NCI-H1417 treated with DMSO at 0.1 percent for 48 hours (cell line): ENCODE results near the gene GADD45A.

Experiments
- DNase-seq: peaks from one replicate; lab custom pipeline; 2025; lab: John Stamatoyannopoulos, UW

Gene GADD45A

DNA sequence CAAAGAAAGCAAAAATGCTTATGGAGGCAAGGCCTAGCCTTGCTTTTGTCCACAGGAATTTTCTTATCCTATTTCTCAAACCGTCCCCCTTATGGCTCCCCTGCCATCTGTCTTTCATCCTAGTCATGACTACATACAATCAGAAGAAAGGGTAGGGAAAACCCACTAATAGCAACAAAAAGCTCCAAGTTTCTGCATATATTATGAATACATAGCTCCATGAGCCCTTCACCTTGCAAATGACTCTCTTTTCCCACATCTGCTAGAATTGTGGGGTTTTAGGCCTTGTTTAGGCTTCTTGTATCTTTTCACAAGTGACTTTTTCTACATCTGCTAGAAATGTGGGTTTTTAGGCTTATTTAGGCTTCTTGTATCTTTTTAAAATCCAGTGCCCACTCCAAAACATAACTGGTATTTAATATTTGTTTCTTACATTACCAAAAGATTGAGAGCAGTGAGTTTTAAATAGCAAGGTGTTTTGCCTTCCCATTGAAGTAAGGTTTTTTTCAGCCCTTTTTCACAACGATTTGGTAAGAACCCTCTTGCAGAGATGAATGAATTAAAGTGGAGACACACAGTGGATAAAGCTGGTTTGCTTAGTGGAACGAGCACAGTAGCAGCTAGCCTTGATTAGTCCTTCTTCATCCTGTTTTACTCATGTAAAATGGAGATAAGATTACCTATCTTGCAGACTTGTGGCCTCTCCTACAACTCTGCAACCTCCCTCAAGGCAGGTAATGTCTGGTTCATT lies 4.4 kb downstream of the GADD45A start:
- no peak for DNase-seq

DNA sequence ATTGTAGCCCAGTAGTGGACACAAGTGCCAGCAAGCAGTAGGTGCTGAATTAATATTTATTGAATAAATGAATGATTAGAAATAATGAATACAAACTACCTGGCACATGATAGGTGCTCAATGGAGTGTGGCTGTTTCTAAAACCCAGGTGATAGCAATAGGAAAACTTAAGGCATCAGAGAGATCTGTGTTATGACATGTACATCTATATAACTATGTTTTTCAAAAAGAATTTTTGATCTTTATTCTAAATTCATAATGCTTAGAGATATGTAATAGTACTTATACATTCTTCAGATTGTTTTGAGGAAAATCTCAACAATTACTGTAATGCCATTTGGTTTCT lies 5.0 kb downstream of the GADD45A start:
- DNase-seq = no peak

DNA sequence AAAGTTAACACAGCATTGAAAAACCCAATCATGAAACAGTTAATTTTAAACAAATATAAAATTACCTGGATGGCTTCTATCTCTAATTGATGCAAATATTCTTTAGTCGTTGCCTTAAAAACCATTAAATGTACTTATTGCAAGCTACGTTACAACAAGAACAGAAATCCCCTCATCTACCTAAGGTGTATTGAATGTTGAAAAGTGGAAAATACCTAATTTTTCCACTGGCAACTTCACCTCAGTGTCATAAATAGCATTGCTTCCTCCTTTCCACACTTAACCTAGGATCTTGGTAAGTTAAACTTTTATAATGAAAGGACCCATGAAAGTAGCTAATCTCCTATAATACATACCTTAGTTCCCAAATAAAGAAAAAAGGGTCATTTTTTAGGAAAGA lies 5.4 kb downstream of the GADD45A start:
- DNase-seq = no peak

DNA sequence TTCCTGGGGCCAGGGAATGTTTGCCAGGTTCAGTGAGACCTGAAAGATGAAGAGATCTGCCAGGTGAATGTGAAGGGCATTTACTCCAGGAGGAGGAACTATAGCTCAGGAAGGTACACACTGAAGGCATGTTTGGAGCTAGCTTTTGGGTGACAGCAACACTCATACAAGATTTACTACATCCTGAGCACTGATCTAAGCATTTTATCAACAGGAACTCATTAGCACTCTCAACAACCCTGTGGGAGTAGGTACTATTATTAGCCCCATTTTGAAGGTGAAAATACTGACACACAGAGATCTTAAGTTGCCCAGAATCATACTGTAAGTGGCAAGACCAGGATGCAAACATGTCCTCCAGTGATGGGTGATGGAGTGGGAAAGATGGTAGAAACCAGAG lies 6.7 kb downstream of the GADD45A start:
- no peak for DNase-seq

DNA sequence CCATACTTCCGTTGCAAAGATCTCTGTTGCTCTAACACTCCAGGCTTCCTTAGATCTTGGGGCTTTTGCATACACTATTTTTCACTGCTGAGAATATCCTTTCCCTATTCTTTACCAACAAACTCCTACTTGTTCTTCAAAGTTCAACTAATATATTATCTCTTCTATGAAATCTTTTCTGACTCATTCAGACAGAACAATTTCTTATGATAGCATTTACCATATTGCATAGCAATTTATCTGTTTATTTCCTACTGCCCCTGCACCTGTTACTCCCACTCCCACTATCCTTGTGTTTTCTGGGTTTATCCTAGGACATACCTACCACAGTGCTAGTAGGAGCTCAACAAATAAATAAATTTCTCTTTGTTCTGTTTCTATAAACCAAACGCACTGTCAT lies 11.0 kb downstream of the GADD45A start:
- no peak for DNase-seq

DNA sequence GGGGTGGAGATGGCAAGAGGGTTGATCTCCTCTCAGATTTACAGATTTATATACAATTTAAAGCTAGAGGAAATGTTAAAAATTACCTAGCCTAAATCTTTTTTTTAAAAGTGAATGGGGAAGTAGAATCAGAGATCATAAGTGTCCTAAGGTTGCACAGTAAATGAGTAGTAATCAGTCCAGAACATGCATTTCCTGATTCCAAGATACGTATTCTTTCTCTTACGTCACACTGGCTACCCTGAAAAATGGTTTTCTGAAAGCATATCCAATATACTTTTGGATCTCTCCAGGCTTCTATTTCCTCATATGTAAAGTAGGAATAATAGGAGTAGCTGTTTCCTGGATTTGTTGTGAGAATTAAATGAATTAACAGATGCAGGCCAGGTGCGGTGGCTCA lies 11.7 kb downstream of the GADD45A start:
- no peak for DNase-seq

DNA sequence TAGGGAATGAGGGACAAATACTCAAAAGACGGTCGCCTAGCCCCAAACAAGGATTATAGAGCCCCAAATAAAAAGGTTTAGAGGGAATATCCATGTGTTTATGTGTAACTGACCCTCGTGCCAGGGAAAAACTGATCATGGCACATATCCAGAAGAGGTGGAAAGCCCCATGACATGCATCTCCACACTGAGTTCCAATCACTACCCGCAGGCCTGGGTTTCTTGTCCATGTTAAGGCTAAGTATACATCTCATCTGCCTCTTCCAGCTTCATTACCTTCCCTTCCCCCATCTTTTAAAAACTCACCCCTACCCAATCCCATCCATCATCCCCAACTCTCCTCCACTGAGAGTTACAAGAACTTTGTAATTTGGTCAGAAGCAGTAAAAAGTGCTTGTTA lies 15.2 kb downstream of the GADD45A start:
- DNase-seq = no peak

DNA sequence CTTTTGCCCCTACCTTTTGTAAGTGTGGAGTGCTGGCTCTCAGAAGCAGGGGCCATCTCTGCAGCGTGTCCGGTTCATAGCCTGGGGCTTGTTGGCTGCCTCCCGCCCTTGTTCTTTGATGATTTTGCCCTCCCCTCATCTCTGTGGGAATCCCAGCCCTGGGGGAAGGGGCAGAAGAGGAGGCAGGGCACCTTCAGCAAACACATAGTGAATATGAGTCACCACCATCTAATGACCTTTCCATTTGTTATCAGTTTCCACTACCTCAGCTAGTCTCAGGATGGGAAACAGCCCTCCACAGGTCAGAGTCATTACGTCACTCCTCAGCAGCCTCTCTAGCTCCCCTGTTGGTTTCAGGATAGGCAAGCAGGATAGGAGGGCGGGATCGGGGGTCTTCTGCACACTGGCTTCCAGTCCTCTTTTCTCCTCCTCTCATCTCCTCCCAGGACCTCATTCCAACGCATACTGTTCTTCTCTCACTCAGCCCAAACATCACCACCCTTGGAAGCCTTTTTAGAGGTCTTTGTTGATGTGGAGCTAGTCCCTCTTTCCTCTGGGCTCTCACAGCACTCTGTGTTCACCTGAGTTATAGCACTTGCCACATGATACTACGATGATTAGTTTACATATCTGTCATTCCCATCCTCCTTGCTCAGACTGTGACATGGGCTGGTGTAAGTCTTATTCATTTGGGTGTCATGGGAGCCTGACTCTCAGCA lies 15.8 kb downstream of the GADD45A start:
- DNase-seq = no peak

DNA sequence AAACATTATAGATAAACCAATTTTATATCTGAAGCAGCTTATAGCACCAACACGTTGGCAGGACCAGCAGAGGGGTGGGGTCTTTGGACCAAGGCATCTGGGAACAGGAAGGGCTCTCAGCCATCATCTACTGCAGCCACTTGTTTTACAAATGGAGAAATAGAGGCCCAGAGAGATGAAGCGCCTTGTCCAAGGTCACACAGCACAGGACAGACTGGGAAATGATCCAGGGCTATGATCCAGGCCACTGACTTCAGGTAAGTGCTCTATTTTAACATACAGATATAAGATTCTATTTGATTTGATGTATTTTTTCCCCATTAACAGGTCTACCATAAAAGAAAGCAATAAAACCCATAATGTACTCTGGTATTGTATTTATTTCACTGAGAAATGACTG lies 16.9 kb downstream of the GADD45A start:
- DNase-seq = no peak

DNA sequence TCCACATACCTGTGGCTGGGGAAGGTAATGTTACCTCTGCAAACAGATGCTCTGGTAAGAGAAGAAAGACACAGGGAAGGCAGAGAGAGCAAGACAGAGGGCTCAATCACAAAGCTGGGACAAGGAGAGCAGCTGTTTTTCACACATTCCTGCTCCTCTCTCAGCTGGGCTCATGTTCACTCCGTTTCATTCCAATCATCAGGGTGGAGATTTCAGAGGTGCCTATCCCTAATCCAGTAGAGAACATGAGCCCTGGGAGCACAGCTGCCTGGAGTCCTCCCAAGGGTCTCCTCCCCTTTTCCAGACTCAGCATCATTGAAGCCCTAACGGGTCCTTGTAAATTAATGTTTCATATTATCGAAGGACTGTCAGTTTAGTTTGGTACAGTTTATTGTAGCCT lies 19.4 kb downstream of the GADD45A start:
- DNase-seq = no peak

DNA sequence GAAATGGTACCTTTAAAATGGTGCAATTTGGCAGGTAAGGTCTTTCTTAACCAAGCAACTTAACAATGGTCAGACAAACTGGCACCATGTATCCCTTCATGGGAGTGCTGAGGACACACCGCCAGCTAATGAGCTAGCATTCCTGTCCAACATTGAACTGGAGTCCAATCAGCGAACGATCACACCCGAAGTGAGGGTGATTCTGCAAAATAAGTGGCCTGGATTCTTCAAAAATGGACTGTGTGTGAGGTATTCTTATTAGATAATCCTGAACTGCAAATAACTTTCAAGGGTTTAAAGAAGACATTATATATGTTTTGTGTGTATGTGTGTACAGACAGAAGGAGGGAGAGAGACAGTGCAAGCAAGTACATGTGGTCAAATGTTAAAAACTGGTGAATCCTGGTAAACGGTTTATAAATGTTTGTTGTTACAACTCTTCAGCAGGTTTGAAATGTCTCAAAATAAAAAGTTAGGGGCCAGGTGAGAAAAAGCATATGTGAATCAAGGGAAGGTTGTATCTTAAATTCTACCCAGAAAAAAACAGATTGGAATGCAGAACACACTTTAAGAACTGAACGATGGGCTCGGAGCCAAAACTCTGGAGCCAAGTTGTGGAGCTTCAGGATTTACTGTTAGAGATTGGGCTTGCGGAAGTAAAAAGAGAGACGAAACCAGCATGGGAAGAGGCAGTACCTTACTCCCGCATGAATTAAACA lies 20.9 kb downstream of the GADD45A start:
- DNase-seq = no peak

DNA sequence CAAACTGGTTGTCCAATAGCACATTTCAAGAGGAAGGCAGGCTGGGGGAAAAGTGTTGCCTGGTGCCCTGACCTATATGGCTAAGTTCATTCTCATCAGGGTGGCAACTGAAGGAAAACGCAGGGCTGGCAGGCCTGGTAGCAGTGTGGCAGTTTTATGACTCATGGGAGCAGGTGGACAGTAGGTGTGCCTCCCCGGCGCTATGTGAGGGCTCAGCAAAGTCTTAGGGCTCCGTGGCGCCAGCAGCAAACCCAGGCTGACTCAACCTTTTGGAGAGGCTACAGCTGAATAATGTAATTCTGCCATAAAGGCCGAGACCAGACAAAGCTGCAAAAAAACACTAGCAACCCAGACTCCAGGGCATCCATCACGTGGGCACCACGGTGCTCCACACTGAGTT lies 23.6 kb downstream of the GADD45A start:
- no peak for DNase-seq

DNA sequence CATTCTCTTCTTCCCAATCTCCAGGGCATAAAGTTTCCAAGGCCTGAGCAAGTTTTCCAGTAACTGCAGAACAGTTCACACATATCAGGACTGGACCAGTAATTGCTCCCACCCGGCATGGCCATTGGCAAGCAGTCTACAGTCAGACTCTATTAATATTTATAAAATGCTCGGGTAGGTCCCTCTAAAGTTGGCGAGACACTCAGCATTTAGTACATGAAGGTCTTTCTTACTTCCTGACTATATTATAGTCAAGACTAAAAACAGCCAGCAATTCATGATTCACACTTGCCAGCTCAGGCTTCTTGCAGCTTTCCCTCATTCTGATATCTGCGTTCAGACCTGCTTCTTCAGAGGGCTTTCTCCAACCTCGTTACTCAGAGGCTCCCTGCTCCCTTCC lies 25.4 kb downstream of the GADD45A start:
- no peak for DNase-seq

DNA sequence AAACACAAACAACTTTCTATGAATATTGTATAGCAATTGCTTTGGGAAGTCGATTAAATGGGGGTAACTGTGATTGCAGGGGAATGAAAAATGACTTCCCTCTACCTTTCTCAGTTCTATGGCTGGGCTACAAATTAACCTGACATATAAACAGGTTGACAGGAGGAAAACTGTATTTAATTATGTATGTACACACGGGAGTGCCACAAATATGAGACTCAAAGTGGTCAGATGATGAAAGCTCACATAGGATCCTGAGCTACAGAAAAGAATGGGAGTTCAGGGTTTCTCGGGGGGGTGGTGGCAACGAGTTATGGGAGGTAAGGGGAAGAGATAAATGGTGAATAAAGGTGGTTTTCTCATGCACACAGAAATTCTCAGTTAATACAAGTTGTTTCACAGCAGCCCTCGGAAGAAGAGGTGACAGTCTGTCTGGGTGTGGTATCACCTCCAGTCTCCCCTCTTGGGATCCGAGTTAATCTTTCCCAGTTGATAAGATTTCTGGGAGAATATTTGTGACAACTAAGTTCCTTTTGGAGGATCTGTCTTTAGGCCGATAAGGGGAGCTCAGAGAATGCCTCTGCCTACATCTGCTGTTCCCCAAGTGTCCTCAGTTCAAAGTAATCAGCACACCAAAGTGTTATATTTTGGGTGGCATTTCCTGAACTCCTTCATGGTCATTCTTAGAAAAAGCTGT lies 26.3 kb downstream of the GADD45A start:
- DNase-seq = no peak

DNA sequence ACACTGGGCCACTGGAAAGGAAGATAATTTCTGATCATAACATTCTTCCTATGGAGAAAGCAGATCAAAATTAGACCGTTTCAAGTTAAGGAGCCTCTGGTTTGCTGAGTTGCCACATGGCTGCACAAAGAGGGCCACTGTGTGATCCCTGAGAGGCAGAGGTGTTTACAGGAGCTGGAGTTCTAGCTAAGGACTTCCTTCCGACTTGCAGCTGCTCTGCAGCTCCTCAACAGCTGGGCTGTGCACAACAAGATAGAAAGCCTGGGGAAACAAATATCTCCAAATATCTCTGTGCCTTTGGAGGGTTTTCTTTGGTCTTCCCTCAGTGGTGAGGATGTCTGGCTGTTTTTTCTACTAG lies 26.8 kb downstream of the GADD45A start:
- DNase-seq = no peak

DNA sequence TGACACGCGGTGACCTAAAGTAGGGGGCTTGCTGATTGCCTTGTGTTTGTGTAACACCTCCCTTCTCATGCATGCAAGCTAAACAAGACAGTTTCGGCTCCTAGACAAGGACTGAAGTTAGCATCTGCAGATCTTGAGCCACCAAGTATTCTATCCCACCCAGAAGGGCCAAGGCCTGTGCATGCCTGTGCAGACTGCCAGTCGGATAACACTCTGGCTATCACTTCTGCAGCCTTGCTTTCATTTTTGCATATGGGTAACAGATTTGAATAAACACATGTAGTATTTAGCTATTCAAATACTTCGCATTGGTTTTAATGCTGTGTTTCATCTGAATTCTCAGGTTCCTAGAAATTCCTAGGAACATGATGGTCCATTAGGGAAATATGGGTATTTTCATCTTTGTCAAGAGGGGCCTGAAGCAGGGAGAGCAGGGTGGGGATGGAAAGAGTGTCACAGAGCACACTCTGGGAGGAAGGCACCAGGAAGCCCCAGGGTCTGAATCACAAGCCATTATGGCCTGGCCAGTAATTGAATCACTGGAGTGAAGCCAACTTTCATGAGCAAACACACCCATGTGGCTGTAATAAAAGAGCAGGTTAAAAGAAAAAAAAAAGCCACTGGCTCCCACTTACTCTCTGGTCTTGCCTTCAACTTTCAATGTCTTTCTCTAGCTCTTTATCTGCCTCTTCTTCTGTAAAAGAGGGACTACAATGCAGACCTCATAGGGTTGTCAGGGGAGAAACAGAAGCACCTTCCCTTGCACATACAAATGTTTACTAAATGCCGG lies 28.3 kb downstream of the GADD45A start:
- peak; percentile 38 for DNase-seq

DNA sequence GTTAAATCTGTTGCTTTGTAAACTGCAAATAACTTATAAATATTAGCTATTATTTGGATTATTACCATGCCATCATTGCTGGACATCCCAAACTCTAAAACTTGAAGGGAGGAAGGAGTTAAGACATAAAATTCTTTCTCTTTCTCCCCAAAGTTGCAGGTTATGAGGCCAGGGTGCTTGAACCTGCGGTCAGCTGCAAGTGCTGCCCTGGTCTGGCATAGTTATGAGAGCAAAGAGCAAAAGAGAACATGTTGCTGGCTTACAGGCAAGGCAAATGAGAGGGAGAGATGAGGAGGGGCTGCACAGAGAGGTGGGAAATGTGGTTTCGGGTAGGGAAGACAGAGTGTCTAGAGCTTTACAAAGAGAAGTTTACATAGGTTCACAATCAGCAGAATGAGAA lies 30.8 kb downstream of the GADD45A start:
- no peak for DNase-seq

DNA sequence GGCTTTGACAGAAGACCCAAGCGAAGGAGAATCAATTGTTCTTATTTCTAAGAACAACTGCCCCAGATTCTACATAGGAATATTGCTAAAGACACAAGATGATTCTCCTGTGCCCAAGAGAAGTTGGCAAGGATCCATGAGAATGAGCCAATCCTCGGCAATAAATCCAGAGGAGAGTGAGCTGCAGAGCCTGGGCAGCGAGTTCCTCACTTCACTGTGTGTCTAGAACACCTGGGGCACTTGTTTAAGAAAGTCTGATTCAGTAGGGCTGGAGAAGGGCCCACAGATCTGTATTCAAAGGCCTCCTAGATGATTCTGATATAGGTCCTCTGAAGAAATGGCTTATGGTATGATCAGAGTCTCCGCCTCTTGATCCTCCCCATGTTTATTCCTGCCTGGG lies 31.8 kb downstream of the GADD45A start:
- no peak for DNase-seq

DNA sequence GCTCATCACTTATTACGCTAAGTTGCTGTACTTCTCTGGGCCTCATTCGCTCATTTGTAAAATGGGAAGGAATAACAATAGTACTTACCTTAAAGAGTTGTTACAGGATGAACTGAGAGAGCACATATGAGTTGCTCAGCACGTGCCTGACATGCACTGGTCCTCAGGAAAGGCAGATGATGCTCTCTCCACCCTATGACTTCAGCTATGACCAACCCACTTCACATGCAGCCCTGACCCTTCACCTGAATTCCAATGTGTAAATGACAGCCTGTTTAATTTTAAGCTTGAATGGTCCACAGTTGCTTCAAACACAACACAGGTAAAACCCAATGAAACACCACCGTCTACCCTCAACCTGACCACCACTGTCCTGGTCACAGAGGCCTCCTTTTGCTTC lies 32.9 kb downstream of the GADD45A start:
- DNase-seq = no peak

DNA sequence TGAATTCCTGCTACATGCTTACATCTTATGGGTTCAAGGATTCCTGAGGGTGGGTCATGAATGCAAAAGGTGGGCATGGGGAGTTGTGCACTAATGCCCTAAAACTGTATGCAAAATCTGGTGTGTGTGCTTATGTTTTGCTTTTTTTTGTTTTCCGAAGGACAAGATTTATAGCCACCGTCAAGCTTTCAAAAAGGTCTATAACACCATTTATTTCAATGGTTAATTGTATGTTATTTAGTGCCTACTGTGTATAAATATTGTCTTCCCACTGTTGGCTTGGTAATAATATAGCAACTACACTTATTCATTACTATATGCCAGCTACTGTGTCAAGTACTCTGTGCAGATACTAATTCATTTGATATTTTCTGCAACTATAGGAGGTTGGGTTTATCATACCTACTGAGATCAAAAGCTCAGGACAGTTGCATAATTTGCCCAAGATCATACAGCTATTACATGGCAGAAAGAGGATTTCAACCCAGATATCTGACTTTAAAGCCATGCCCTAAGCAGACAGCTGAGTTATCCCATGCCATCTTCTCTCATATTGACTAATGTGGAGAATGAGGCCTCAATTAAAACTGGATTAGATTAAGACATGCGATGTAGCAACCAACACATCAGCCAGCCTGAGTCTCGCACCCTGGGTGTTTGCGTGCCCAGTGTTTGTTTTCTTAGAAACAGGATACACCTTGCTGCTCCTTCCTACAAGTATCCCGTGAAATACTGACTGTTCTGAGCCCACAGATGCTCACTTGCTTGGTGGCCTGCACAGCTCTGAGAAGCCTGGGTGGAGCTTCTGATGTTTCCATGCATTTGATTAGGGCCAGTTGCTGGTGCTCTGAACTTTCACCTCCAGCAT lies 34.6 kb downstream of the GADD45A start:
- peak; percentile 76 for DNase-seq

DNA sequence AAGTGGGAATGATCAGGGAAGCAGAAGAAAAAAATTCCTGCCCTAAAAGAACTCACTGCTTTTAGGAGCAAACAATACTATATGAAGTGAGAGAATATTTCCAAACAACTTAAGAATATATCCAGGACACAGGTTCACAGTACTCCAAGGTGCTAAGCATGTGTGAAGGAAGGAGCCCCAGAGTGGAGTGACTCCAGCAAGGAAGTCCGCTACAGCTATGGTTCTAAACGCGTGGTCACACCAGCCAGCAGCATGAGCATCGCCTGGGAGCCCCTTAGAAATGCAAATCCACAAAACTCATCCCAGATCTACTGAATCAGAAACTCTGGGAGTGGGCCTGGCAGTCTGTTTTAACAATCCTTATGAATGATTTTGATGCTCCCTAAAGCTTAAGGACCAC lies 36.1 kb downstream of the GADD45A start:
- DNase-seq = no peak
